HG03095 (cell line): ENCODE data around the gene DIP2B.
"Not testable (repeated sequence)": the region's sequence is repeated elsewhere in the genome, so short reads cannot be mapped to it uniquely, and the experiment has no call there.

Experiments
- ATAC-seq: cut with Tn5 transposase; IDR thresholded peaks from one replicate; pipeline ENCODE4 v1.9.1; 2021; ENCODE audit warnings: moderate library complexity; ENCODE audit not compliant: unreplicated experiment

The DIP2B gene

GRCh38 chr12:50672158-50672557 is 167.4 kb downstream of the DIP2B start:
- ATAC-seq: no peak

GRCh38 chr12:50676756-50677155 is 172.0 kb downstream of the DIP2B start:
- no peak for ATAC-seq

- ATAC-seq: no peak
These were observed 173.1 kb downstream of the DIP2B start for GRCh38 chr12:50677858-50678257.

GRCh38 chr12:50678650-50679365 is 174.0 kb downstream of the DIP2B start:
- no peak for ATAC-seq

GRCh38 chr12:50679612-50680011 is 174.8 kb downstream of the DIP2B start:
- no peak for ATAC-seq

- not testable (repeated sequence) for ATAC-seq
These were observed 176.3 kb downstream of the DIP2B start for GRCh38 chr12:50681064-50681463.

GRCh38 chr12:50685641-50686040 is 180.9 kb downstream of the DIP2B start:
- no peak for ATAC-seq

- no peak for ATAC-seq
These were observed 181.6 kb downstream of the DIP2B start for GRCh38 chr12:50686406-50686805.

GRCh38 chr12:50686976-50687375 is 182.2 kb downstream of the DIP2B start:
- no peak for ATAC-seq

GRCh38 chr12:50689437-50689836 is 184.7 kb downstream of the DIP2B start:
- ATAC-seq: no peak

GRCh38 chr12:50690925-50691324 is 186.1 kb downstream of the DIP2B start:
- no peak for ATAC-seq

- no peak for ATAC-seq
These were observed 191.2 kb downstream of the DIP2B start for GRCh38 chr12:50695961-50696360.

GRCh38 chr12:50696931-50697330 is 192.1 kb downstream of the DIP2B start:
- no peak for ATAC-seq

GRCh38 chr12:50699154-50699553 is 194.4 kb downstream of the DIP2B start:
- no peak for ATAC-seq

GRCh38 chr12:50699940-50700339 is 195.2 kb downstream of the DIP2B start:
- ATAC-seq: no peak

GRCh38 chr12:50706606-50707005 is 201.8 kb downstream of the DIP2B start:
- no peak for ATAC-seq

- no peak for ATAC-seq
These were observed 202.6 kb downstream of the DIP2B start for GRCh38 chr12:50707396-50707795.

GRCh38 chr12:50708631-50709030 is 203.8 kb downstream of the DIP2B start:
- ATAC-seq: no peak

- no peak for ATAC-seq
These were observed 206.3 kb downstream of the DIP2B start for GRCh38 chr12:50711121-50711520.

- no peak for ATAC-seq
These were observed 210.4 kb downstream of the DIP2B start for GRCh38 chr12:50715174-50715573.

GRCh38 chr12:50718760-50719159 is 214.0 kb downstream of the DIP2B start:
- no peak for ATAC-seq

- ATAC-seq: no peak
These were observed 215.3 kb downstream of the DIP2B start for GRCh38 chr12:50720085-50720484.

- ATAC-seq: no peak
These were observed 215.7 kb downstream of the DIP2B start for GRCh38 chr12:50720501-50720900.
